ENCODE measurements around the gene PTPRN2. TPM values are rescaled to one million over a fixed set of nuclear protein-coding genes. Genes with fewer than 3 reads are reported as not detected.

PTPRN2 gene
- total and polyA plus RNA-seq, 2 of the 8 experiments (the other 6 are each of a cell fraction or from before 2014, with no cell fraction given), result 2.6 to 4.5 TPM

- no peak for TF ChIP-seq USF2 (IDR thresholded peaks at IDR 0.05; ENCODE audit: low read length)
- TF ChIP-seq POLR2AphosphoS5 (IDR thresholded peaks at IDR 0.05; ENCODE audit: low read depth, low read length), result no peak
- TF ChIP-seq CHD2 (IDR thresholded peaks at IDR 0.05; ENCODE audit: low read length), result no peak
- TF ChIP-seq SUZ12 (IDR thresholded peaks at IDR 0.05; ENCODE audit: low read length), result no peak
- TF ChIP-seq KDM1A (IDR thresholded peaks at IDR 0.05; ENCODE audit: borderline replicate concordance, low read length), result no peak
- TF ChIP-seq SP2 (IDR thresholded peaks at IDR 0.05; ENCODE audit: low read length), result no peak
Measured at GRCh38 chr7:158474488-158474887, 113.1 kb downstream of the PTPRN2 start (continued).

Measured in H1 (cell line).